HG03196 (cell line): ENCODE results near the gene SLC39A7.

Source experiments
- ATAC-seq: cut with Tn5 transposase; IDR thresholded peaks from one replicate; pipeline ENCODE4 v1.9.1; 2021; ENCODE audit not compliant: unreplicated experiment

Gene SLC39A7, protein sequence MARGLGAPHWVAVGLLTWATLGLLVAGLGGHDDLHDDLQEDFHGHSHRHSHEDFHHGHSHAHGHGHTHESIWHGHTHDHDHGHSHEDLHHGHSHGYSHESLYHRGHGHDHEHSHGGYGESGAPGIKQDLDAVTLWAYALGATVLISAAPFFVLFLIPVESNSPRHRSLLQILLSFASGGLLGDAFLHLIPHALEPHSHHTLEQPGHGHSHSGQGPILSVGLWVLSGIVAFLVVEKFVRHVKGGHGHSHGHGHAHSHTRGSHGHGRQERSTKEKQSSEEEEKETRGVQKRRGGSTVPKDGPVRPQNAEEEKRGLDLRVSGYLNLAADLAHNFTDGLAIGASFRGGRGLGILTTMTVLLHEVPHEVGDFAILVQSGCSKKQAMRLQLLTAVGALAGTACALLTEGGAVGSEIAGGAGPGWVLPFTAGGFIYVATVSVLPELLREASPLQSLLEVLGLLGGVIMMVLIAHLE

DNA sequence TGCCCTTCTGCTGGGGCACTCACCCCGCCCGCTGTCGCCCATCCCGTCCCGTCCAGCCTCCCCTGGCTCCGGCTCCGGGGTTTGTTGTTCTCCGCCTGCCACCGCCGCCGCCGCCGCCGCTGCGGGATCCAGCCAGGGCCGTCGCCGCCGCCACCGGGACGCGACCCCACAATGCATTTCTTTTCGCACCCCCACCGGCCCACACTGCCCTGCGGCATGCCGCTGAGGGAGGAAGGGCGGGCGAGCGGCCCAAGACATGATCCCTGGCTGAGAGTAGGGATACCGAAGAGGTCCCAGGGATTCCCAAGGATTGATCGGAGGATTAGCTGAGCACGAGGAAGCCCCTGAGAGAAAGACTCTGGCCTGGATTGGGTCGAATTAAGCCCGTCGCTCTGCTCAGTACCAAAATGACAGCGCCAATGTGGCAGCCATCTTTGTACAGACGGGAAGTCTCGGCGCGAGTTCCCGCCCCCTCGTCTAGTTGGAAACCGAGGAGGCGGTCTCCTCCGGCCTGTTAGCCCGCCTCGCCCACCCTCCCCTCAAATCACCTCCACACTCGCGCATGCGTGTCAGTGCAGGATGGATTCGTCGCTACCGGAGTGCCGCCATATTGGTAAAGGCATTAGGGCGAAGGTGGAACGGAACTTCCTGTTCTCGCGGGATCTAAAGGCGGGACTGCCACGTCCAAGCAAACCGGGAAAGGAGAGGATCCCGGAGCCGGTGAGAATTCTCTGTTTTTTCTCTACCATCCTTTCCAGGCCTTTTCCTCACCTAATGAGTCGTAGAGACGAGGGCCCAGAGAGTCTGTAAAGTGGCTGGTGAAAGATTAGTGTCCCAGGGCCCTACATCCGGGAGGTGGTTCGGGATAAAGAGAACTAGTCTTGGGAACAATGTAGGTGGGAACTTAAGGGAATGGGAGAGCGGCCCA is at the start of gene SLC39A7, which contains the start of gene RXRB:
Gene SLC39A7 (plus strand): TSS at position 649 of the 928 bp plus-strand sequence. CDS start 379 bp downstream, outside the sequence.
Gene RXRB (minus strand): TSS at position 447 of the 928 bp plus-strand sequence. CDS start 189 bp downstream, at position 258.
- peak; percentile 52 for ATAC-seq

DNA sequence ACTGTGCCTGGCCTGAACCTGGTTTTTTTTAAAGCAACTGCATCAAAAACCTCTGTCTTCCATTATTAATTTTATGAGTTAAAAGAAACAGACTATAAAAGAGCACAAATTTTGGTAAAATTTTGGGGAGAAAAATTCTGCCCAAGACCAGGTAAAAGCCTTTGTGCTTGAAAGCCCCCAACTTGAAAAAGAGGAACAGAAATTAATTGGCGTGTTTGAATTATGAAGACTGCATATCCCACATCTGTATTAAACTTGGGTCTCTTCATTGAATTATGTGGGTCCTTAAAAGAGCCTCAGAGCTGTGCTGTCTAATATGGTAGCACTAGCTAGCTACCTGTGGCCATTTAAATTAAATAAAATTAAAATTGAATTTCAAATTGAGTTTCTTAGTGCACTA is 49.6 kb upstream of the SLC39A7 start:
- no peak for ATAC-seq

DNA sequence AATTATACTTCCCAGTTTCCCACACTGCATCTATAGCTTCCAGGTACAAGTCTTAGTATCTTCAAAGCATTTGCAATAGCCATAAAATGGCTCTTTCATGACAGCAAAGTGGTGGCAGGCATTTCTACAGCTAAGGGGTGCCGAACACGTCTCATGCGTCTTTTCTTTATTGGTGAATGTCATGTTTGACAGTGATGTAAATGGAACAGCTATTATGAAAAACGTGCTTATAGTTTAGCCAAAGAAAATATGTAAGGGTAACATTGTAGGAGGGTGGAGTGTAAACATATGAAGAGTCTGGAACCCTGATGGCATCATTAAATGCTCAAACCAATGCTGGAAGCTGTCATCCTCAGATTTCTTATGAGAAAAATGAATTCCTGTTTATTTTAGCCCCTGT is 46.3 kb upstream of the SLC39A7 start:
- no peak for ATAC-seq

DNA sequence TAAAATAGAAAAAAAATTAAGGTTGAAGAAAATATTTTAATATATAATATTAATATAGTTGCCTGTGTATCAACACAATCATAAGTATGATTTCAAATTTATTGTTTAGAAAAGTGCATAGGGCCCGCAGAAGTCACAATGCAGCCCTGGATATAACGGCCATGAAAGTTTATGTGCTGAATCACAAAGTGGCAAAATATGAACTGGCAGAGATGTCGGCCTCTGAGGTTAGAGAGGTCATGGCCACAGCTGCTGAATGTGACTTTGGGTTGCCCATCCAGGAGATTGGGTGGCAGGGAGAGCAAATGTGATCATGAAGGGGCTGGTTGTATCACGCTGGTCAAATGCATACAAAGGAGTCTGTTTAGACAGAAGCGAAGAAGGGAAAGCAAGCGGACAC is 44.1 kb upstream of the SLC39A7 start:
- no peak for ATAC-seq

DNA sequence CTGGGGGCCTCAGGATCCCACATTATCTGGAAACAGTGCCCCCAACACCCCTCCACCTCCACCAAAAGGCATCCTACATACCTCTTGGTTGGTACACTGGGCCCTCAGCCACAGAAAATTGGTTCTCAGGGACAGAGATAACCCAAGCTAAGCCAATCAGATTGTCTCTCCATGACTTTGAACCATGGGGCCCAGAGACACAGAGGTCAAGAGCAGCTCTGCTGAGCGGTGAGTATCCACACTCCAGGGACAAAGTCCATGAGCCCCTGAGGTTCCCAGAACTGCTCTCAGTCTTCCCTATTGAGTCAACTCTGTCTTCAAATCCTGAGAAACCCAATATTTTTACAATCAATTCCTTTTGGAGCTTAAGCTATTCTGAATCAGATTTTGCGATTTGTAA is 43.7 kb upstream of the SLC39A7 start:
- ATAC-seq: no peak

DNA sequence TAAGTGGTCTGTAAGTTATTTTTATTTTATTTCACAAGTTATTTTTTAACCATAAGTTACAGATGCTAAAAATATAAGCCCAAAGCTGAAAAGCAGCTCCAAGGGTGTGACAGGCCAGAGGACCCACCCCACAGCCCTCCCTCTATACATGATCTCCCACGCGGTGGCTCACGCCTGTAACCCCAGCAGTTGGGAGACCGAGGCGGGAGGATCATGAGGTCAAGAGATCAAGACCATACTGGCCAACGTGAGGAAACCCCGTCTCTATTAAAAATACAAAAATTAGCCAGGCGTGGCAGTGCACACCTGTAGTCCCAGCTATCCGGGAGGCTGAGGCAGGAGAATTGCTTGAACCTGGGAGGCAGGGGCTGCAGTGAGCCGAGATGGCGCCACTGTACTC is 40.6 kb upstream of the SLC39A7 start:
- no peak for ATAC-seq

DNA sequence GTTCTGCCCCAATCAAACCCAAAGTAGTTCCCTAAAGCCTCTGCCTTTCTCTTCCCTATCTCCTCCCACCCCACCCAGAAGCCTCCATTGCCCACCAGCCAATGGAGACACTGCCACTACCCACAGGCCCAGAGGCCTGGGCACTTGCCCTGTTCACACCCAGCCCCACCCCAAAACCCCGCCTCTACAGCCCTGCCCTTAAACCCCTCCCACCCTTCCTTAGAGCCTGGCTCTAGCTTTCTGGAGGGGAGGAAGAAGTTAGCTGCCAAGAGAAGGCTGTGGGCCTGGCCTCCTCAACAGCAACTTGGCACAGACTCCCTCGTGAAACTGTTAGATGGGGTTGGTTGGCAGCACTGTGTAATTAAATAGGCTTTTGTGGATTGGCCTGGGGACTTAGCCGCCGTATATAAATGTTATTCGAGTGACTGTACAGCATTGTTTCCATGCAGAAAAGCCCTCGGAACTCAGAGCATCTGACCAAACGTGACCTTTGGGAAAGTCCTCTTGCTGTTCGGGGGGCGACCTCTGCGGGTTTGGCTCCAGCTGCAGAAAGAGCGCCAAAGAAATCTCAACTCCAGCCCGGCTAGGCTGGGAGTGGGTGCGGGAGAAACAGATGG is 39.8 kb upstream of the SLC39A7 start:
- ATAC-seq: no peak

DNA sequence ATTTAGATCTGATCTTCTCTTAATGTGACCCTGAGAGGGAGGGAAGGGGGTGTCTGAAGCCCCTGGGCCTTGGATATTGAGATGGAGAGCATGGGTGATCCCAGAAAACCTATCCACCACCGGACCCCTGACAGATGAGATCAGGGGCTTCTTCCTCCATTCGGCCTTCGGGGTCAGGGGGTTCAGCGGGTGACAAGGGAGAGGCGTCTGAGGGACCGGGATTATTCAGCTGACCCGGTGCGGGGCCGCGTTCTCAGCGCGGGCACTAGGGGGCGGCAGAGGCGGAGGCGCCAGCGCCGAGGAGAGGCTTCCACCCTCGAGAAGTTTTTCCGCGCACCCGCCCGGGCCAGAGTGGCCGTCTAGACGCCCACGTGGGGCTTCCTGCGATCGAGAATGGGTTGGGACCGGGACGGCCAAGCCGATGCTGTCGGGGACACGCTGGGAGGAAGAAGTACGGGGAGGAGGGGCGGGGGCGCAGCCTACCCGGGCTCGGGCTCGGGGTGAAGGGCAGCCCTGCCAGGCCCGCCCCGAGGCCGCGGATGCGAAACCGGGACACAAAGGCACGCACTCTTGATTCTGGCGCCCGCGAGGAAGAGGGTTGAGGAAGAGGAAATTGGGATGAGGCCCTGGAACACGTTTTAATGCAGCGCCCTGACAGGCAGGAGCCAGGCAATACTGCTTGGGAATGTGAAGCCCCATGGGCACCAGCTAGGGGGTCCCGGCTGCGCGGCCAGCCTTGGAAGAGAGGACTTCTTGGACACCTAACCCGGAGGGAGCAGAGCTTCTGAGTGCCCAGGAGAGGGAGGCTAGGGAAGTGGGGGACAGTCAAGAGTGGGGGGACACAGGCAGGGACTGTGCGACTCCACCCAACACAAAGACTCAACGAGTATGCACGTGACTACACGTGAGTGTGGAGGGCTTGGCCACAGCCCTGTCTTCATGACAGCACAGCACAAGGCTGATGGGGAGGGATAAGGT is 39.0 kb upstream of the SLC39A7 start:
- ATAC-seq: no peak

DNA sequence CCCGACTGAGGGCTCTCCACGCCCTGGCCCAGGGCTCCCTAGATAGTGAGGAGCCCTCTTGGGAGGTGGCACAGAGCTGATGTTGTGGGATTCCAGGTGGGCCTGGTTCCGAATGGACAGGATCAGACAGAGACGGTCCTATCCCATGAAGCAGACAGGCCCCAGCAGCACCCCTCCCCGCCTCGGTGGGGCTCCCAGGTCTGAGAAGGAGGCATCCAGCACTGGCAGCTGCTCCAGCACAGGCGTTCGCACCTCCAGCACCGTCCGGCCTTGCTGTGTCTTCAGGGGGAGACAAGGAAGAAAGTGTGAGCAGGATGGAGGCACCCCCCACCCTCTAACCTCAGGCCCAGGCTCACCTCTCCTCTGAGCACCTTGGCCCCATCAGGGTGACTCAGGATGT is 37.1 kb upstream of the SLC39A7 start:
- no peak for ATAC-seq

DNA sequence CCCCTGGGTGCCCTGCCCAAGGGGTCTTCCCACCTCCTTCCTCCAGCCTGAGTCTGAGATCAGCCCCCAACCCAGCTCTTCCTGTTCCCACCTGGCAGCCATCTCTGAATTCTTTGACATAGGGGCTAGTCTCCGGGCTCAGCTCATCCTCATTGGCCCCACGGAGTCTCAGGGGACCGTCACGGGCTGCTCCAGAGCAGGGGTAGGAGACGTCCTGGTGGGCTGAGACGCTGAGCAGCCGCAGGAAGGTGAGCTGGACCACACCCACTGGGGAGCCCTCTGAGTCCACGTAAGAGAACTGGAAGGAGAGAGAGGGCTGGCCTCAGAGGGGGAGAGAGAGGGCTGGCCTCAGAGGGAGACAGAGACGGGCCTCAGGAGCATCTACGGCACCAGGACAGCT is 36.5 kb upstream of the SLC39A7 start:
- ATAC-seq: no peak

DNA sequence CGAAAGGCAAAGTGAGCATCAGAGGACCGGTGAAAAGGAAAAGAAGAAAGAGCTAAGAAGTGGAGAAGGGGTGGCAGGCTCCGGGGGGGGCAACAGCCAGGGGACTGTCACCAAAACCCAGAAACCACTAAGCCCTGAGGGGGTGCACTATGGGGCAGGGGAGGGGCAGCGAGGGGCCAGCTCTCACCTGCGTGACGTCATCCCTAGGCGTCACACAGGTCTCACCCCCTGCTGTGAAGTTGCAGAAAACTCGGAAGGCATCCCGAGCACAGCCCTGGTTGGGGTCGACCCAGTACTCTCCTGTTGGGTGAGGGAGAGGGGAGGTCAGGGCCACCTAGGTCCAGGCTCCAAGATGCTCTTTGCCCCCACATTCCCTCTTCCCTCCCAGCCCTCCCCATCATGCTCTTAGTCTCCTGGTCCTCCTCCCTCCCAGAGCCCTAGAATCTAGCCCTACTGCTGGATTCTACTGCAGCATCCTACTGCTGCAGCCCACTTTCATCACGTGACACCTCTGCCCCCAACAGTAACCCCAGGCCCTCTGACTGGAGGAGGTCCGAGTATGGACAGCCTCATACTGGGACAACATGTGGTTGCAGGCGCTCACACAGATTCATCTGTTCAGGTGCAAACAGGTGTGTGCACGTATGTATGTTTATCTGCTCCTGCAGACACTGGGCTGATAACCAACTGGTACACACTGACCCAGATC is 35.8 kb upstream of the SLC39A7 start:
- no peak for ATAC-seq

DNA sequence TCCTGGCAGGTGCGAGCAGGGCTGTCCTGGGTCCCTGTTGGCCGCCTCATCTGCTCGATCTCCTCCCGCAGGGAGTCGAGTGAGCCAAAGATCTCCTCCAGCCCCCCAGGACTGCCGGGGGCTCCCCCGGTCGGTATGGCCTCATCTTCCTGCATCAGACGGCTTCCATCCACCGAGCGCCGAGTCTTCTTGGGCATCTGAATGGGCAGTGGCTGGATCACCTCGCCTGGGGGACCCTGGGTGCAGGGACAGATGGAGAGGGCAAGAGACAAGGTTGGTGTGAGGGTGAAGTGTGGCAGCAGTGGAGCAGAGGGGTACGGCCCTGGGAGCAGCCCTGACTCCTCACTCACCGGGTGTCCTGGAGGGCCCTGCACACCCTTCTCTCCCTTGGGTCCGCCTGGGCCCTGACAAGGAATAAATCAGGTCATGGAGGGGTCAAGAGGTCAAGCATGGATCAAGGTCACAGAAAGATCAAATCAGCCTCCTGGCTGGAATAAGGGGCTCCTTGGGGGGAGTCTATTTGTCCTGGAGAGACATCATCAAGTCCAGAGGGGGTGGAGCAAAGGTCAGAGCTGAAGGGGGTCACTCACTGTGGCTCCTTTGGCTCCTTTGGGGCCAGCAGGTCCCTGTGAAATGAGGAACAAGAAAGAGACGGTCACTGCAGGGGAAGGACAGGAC is 34.9 kb upstream of the SLC39A7 start:
- ATAC-seq: no peak

DNA sequence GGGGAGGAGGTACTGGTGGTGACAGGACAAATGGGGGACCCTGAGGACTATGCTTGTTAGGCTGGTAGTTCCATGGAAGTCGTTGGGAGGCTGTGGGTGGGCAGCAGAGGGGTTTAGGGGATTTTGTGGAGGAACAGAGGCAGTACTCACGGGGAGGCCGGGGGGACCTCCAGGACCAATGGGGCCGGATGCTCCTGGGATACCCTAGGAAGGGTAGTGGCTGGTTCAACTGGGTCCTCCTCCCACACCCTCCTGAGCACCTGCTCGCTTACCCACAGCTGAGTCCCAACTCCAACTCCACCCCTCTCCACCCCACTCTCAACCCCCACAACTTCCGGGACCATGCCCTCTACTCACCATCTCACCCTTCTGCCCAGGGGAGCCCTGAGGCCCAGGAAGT is 34.3 kb upstream of the SLC39A7 start:
- ATAC-seq: no peak

DNA sequence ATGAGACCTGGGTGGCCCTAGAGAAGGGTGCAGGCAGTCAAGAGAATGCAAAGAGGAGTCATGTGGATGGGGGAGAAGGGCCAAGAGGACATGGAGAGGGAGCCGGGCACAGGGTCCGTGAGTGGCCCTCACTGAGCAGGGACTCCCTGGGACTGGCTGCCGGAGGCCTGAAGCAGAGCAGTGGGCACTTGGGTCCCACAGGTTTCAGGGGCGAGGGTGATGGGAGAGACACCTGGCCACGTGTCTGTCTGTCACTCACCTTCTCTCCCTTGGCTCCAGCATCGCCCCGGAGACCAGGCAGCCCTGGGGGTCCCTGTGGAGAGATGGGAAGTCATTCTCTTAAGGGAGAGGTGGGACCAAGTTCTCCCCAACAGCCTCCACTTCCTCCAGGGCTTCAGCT is 33.9 kb upstream of the SLC39A7 start:
- ATAC-seq: no peak

DNA sequence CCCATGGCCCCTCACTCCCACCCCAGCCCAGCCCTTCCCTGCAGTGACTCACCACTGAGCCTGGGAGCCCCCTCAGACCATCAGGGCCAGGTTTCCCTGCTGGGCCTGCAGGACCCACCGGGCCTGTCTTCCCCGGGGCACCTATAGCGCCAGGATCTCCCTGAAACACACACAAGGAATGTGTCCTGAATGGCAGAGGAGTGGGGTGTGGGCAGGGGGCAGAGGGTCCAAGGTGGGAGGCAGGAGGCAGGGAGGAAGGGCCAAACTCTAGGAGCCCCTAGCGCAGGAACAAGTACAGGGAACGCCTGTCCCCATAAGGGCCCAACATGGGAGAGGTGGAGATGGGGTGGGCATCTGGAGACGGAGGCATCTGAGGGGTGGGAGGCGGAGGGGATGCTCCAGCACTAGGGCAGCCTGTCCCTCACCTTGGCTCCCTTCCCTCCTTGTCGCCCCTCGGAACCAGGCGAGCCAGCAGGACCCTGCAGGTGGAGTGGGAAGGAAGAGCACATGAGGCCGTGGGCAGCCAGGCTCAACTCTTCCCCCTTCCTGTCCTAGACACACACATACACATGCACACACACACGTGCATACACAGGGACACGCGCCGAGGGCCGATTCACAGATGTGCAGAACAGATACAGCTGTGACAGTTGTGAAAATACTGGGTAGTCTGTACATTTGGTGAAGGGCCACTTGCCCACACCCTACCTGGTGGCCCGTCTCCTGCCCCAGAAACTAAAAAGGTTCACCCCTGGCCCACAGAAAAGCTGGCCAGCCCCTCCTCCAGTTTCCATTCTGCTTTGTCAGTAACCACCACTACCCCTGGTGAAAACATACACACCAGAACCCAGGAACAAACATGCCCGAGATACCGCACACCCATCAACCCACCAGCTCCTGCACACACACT is 33.0 kb upstream of the SLC39A7 start:
- no peak for ATAC-seq

DNA sequence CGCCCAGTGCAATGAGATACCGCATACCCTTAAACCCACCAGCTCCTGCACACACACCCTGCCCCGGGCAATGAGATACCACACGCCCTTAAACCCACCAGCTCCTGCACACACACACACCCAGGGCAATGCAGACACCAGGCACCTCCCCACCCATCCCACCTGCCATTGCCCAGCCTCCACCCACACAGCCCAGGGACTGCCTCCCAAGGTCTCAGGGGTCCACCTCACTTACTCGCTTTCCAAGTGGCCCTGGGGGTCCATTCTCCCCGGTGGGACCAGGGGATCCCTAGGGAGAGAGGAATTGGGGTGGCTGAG is 32.4 kb upstream of the SLC39A7 start:
- no peak for ATAC-seq

DNA sequence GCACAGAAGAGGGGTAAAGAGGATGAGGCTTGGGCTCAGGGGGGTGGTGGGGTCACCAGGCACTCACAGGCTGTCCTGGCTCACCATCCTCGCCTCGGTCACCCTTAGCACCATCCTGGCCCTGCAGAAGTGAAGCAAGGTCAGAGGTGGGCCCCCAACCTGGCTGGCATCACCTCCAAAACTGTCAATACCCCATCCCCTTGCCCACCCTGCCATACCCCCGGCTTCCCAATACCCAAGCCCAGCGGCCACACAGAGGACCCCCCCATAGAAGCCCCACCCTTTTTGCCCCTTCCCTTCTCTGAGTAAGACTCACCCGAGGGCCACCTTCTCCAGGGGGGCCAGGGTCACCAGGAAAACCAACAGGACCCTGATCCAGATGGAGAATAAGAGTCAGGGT is 32.0 kb upstream of the SLC39A7 start:
- ATAC-seq: no peak
